Astrocyte (in vitro differentiated cells and primary cell): ENCODE results near the gene PARP1. TPM values are rescaled to one million over a fixed set of nuclear protein-coding genes. Genes with fewer than 3 reads are reported as not detected.

Experiments used
- DNase-seq: peaks from one replicate; pipeline ENCODE4 v3.0.0-alpha.2; 2010; ENCODE audit warnings: low read depth
- FAIRE-seq: peaks from 2 replicates; lab custom pipeline; 2011; peaks lifted over from hg19 to GRCh38; lab: Jason Lieb, UNC
- H2AFZ ChIP-seq: 2 replicates; pipeline ENCODE4 v1.6.0; 2012; ENCODE audit warnings: low read depth, low read length, inconsistent platforms
- H3K27ac ChIP-seq: 2 replicates; pipeline ENCODE4 v1.5.1; 2011; ENCODE audit warnings: low read depth, low read length, inconsistent platforms
- H3K27me3 ChIP-seq: 2 replicates; pipeline ENCODE4 v1.6.0; 2011; ENCODE audit warnings: low read length, inconsistent platforms; ENCODE audit not compliant: insufficient read depth
- H3K36me3 ChIP-seq: 2 replicates; pipeline ENCODE4 v1.5.1; 2011; ENCODE audit warnings: low read length, inconsistent platforms; ENCODE audit not compliant: insufficient read depth
- H3K4me1 ChIP-seq: 2 replicates; pipeline ENCODE4 v1.5.1; 2011; ENCODE audit warnings: low read length, inconsistent platforms; ENCODE audit not compliant: insufficient read depth
- H3K4me2 ChIP-seq: 2 replicates; pipeline ENCODE4 v1.6.0; 2012; ENCODE audit warnings: low read length, inconsistent platforms
- H3K4me3 ChIP-seq: 2 replicates; pipeline ENCODE4 v1.5.1; 2011; ENCODE audit warnings: low read depth, mild to moderate bottlenecking, low read length, inconsistent platforms; ENCODE audit not compliant: insufficient read depth
- H3K79me2 ChIP-seq: 2 replicates; pipeline ENCODE4 v1.6.0; 2012; ENCODE audit warnings: mild to moderate bottlenecking, low read length, inconsistent platforms; ENCODE audit not compliant: insufficient read depth
- H3K9ac ChIP-seq: 2 replicates; pipeline ENCODE4 v1.6.0; 2012; ENCODE audit warnings: mild to moderate bottlenecking, low read length, inconsistent platforms
- H3K9me3 ChIP-seq: 2 replicates; pipeline ENCODE4 v1.5.1; 2012; ENCODE audit warnings: low read depth, mild to moderate bottlenecking, low read length, inconsistent platforms; ENCODE audit not compliant: insufficient read depth
- H4K20me1 ChIP-seq: 2 replicates; pipeline ENCODE4 v1.6.0; 2012; ENCODE audit warnings: low read length, inconsistent platforms; ENCODE audit not compliant: insufficient read depth
- H3K27ac Mint-ChIP-seq: one replicate; pipeline ENCODE4 v1.8.0; 2021; ENCODE audit warnings: mild to moderate bottlenecking, mixed read lengths; ENCODE audit not compliant: unreplicated experiment
- H3K27me3 Mint-ChIP-seq: one replicate; pipeline ENCODE4 v1.8.0; 2021; ENCODE audit warnings: low read depth, mixed read lengths; ENCODE audit not compliant: unreplicated experiment
- H3K36me3 Mint-ChIP-seq: one replicate; pipeline ENCODE4 v1.8.0; 2021; ENCODE audit warnings: low read depth, mixed read lengths; ENCODE audit not compliant: unreplicated experiment
- H3K4me1 Mint-ChIP-seq: one replicate; pipeline ENCODE4 v1.8.0; 2021; ENCODE audit warnings: low read depth, mixed read lengths; ENCODE audit not compliant: unreplicated experiment
- H3K4me3 Mint-ChIP-seq: one replicate; pipeline ENCODE4 v1.8.0; 2021; ENCODE audit warnings: mild to moderate bottlenecking, moderate library complexity, mixed read lengths; ENCODE audit not compliant: unreplicated experiment
- H3K9me3 Mint-ChIP-seq: one replicate; pipeline ENCODE4 v1.8.0; 2021; ENCODE audit warnings: mild to moderate bottlenecking, mixed read lengths; ENCODE audit not compliant: unreplicated experiment
- EZH2 ChIP-seq: IDR thresholded peaks from 2 replicates; pipeline ENCODE4 v1.6.1; 2012; ENCODE audit warnings: mild to moderate bottlenecking, low read length, inconsistent platforms; ENCODE audit not compliant: insufficient read depth
- total RNA-seq: library from RNA; stranded (reverse); gene quantifications from 2 replicates; pipeline ENCODE4 v1.2.1, GENCODE V29; 2021
- TF ChIP-seq, protein P1 (sequence below): IDR thresholded peaks from 2 replicates; pipeline ENCODE4 v1.5.1; 2011; ENCODE audit warnings: low read depth, mild to moderate bottlenecking, inconsistent platforms, low read length, moderate library complexity; ENCODE audit not compliant: insufficient read depth

The PARP1 gene
- total RNA-seq, 1 donor from 2014 or later, result 57.8 TPM

DNA sequence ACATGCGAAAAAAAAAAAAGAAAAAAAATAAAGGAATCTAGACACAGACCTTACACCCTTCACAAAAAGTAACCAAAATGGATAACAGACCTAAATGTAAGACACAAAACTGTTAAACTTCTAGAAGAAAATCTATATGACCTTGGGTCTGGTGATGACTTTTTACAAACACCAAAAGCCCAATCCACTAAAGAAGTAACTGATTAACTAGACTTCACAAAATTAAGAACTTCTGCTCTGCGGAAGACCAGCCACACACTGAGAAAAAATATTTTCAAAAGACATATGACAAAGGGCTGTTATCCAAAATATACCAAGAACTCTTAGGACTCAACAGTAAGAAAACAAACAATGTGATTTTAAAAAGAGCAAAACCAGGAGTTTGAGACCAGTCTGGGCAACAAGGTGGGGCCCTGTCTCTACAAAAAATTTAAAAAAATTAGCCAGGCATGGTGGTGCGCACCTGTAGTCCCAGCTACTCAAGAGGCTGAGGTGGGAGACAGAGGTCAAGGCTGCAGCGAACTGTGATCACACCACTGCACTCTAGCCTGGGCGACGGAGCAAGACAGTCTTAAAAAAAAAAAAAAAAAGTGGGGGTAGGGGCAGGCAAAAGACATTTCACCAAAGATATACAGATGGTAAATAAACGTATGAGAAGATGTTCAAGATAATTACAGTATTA lies 9.8 kb downstream of the PARP1 start:
- no peaks in the 10 kb centered on the region for H3K9me3 ChIP-seq
- H4K20me1 ChIP-seq, result peaks cover 62% of the 10 kb centered on the region
- no peak for TF ChIP-seq EZH2
- TF ChIP-seq, protein P1, sequence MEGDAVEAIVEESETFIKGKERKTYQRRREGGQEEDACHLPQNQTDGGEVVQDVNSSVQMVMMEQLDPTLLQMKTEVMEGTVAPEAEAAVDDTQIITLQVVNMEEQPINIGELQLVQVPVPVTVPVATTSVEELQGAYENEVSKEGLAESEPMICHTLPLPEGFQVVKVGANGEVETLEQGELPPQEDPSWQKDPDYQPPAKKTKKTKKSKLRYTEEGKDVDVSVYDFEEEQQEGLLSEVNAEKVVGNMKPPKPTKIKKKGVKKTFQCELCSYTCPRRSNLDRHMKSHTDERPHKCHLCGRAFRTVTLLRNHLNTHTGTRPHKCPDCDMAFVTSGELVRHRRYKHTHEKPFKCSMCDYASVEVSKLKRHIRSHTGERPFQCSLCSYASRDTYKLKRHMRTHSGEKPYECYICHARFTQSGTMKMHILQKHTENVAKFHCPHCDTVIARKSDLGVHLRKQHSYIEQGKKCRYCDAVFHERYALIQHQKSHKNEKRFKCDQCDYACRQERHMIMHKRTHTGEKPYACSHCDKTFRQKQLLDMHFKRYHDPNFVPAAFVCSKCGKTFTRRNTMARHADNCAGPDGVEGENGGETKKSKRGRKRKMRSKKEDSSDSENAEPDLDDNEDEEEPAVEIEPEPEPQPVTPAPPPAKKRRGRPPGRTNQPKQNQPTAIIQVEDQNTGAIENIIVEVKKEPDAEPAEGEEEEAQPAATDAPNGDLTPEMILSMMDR, result no peak
- Mint-ChIP-seq H3K27ac (no peak overlapping the region), H3K36me3 (peaks cover 16% of the 10 kb centered on the region), H3K27me3 (no peaks in the 10 kb centered on the region), H3K4me3 (no peak overlapping the region), H3K4me1 (peaks cover 2% of the 10 kb centered on the region), H3K9me3 (peaks cover 2% of the 10 kb centered on the region)
- no peak overlapping the region for H3K27ac ChIP-seq
- no peak overlapping the region for H3K4me2 ChIP-seq
- no peaks in the 10 kb centered on the region for H3K4me1 ChIP-seq
- H2AFZ ChIP-seq, result no peak overlapping the region
- peaks cover 27% of the 10 kb centered on the region for H3K36me3 ChIP-seq
- H3K4me3 ChIP-seq, result no peak overlapping the region
- no peak for FAIRE-seq
- DNase-seq, result no peak
- H3K9ac ChIP-seq, result no peak overlapping the region
- H3K27me3 ChIP-seq, result no peaks in the 10 kb centered on the region
- H3K79me2 ChIP-seq, result peaks cover 84% of the 10 kb centered on the region

DNA sequence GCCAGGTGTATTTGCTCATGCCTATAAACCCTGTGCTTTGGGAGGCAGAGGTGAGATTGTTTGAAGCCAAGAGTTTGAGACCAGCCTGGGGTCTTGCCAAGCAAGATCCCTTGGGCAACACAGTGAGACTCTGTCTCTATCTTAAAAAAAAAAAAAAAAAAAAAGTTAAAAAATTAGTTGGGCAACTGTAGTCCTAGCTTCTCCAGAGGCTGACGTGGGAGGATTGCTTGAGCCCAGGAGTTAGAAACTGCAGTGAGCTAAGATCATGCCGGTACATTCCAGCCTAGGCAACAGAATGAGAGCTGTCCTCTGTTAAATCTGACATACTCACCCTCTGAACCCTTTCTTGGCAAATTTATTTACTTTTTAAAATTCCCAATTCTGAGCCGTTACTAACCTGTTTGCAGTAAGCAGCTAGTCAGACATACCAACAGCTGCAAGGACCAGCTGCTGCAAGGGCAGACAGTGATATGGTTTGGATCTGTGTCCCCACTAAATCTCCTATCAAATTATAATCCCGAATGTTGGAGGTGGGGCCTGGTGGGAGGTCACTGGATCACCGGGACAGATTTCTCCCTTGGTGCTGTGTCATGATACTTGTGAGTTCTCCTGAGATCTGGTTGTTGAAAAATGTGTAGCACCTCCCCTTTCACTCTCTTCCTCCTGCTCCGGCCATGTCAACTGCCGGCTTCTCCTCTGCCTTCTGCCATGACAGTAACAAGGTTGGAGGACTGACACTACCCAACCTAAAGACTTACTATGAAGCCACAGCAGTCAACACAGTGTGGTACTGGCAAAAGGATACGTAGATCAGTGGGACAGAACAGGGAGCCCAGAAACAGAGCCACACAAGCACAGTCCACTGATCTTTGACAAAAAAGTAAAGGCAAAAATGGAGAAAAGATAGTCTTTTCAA lies 10.6 kb downstream of the PARP1 start:
- Histone ChIP-seq H3K4me3 (no peak overlapping the region), H3K4me1 (no peaks in the 10 kb centered on the region), H3K27ac (no peak overlapping the region), H4K20me1 (peaks cover 54% of the 10 kb centered on the region), H3K9me3 (no peaks in the 10 kb centered on the region), H3K36me3 (peaks cover 29% of the 10 kb centered on the region), H3K4me2 (no peak overlapping the region), H2AFZ (no peak overlapping the region), H3K79me2 (peaks cover 75% of the 10 kb centered on the region), H3K9ac (no peak overlapping the region), H3K27me3 (no peaks in the 10 kb centered on the region)
- FAIRE-seq (no peak), DNase-seq (no peak)
- Mint-ChIP-seq H3K4me3 (no peak overlapping the region), H3K27ac (no peak overlapping the region), H3K4me1 (no peaks in the 10 kb centered on the region), H3K9me3 (peaks cover 2% of the 10 kb centered on the region), H3K36me3 (peaks cover 18% of the 10 kb centered on the region), H3K27me3 (no peaks in the 10 kb centered on the region)
- no peak for TF ChIP-seq EZH2

DNA sequence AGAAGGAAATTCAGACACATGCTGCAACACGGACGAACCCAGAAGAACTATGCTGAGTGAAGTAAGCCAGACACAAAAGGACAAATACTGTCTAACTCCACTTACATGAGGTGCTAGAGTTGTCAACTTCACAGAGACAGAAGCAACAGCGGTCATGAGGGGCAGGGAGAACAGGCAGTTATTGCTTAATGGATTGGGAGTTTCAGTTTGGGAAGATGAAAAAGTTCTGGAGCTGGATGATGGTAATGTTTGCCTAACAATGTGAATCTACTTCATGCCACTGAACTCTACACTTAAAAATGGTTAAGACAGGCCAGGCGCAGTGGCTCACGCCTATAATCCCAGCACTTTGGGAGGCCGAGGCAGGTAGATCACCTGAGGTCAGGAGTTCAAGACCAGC lies 12.1 kb downstream of the PARP1 start:
- H3K9me3 ChIP-seq, result no peaks in the 10 kb centered on the region
- DNase-seq, result no peak
- Mint-ChIP-seq H3K36me3 (peaks cover 21% of the 10 kb centered on the region), H3K27me3 (no peaks in the 10 kb centered on the region), H3K27ac (no peak overlapping the region), H3K4me1 (no peaks in the 10 kb centered on the region), H3K4me3 (no peak overlapping the region), H3K9me3 (peaks cover 2% of the 10 kb centered on the region)
- FAIRE-seq, result no peak
- no peak overlapping the region for H3K27ac ChIP-seq
- H3K4me2 ChIP-seq, result no peak overlapping the region
- no peaks in the 10 kb centered on the region for H3K27me3 ChIP-seq
- H3K4me3 ChIP-seq, result no peak overlapping the region
- no peak for TF ChIP-seq EZH2
- TF ChIP-seq, protein P1, result no peak
- no peak overlapping the region for H3K9ac ChIP-seq
- H3K79me2 ChIP-seq, result peaks cover 62% of the 10 kb centered on the region
- peaks cover 18% of the 10 kb centered on the region for H3K36me3 ChIP-seq
- no peak overlapping the region for H2AFZ ChIP-seq
- no peaks in the 10 kb centered on the region for H3K4me1 ChIP-seq
- H4K20me1 ChIP-seq, result peaks cover 51% of the 10 kb centered on the region
